HG02885 (cell line): ENCODE data around the gene RFWD3.
A peak's percentile ranks its signal among the peaks of the same experiment; 100 is the strongest.

Experiments used
- ATAC-seq: cut with Tn5 transposase; IDR thresholded peaks from one replicate; pipeline ENCODE4 v1.9.1; 2021; ENCODE audit warnings: mild to moderate bottlenecking; ENCODE audit not compliant: unreplicated experiment, poor library complexity

The RFWD3 gene

DNA sequence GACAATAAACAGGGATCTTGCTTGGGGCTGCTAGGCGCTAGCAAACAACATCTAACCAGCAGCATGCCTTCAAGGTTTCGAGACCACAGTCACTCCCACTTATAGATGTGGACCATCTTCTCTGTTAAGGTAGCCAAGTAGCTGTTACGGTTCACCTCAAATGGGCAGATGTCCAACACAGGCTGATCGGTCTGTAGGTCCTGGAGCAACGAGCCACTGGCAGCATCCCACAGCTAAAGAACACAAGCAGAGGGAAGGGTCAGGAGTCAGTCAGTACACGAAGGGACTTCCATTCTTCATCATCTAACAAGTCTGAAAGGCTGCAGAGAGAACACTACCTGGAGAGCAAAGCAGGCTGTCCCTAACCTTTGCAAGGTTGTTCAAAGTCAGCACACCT, 42.8 kb downstream of the RFWD3 start:
- ATAC-seq, result no peak

- ATAC-seq, result no peak
These were observed 43.4 kb downstream of the RFWD3 start for GRCh38 chr16:74623214-74623838.

DNA sequence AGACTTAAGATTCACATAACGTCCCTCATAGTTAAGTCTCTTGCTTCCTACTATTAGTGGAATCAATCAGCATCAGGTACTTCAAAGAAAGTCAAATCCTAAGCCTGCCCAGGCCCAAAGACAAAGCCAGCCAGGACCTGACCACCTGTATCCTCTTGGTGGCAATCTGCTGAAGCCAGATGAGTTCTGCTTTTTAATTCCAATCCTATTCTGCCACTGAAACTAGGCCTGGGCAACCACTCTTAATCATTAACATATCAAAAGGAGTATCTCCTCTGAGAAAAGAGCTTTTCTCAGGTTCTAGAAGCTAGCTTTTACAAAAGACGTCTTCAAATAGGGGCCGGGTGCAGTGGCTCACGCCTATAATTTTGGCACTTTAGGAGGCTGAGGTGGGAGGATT, 44.7 kb downstream of the RFWD3 start:
- no peak for ATAC-seq

GRCh38 chr16:74617206-74617788, 49.4 kb downstream of the RFWD3 start:
- ATAC-seq, result no peak

GRCh38 chr16:74611721-74612120, 55.0 kb downstream of the RFWD3 start:
- no peak for ATAC-seq

DNA sequence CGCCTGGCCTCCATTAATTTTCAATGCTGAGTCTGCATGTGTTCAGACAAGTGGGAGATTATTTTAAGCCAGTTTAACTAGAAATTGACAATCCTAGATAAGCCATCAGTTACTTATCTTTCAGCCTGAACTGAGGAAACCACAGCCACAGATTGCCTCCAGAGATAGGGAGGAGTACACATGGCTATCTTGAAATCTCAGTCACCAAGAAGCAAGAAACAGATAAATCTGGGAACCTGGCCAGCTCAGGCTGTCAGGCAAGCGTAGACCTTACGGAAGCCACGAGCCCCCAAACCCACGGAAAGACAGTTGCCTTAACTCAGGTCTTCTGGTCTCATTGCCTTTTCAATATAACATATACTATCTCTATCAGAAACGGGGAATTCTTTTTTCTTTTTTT, 57.7 kb downstream of the RFWD3 start:
- ATAC-seq, result no peak

- ATAC-seq, result no peak
These were observed 58.3 kb downstream of the RFWD3 start for GRCh38 chr16:74608381-74608780.

GRCh38 chr16:74607962-74608356, 58.7 kb downstream of the RFWD3 start:
- no peak for ATAC-seq

GRCh38 chr16:74607310-74607961, 59.2 kb downstream of the RFWD3 start:
- ATAC-seq, result peak; percentile 24

DNA sequence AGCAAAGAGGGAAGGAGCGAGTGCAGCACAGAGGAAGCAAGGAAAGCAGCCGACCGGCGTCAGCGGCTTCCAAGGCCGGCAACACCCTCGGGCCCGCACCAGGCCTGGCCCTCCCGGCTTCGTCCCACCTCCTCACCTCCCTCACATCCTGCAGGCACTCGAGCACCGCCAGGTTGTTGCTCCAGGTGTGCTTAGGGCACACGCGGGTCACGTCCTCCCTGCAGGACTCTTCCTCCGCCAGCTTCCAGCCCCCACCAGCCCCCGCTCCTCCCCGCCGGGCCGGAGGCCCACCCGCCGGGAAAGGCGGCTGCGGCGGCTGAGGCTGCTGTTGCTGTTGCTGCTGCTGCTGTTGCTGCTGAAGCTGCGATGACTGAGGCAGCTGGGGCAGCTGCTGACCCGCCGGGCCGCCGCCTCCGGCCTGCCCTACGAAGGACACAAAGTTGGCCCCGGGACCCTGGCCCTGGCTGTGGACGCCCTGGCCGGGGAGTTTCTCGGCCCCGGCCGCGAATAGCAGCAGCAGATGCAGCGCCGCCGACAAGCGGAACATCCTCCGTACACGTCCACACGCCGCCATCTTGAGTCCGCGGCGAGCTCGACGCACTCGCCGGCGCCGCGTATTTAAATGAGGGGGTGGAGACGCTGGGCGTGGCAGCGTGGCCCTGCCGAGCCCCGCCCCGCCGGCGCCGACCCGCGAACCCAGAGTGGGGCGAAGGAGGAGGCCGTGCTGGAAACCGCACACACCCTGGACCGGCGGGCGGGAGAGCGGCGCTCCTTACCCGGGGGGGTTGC, 60.0 kb downstream of the RFWD3 start, which contains the start of gene GLG1:
Gene GLG1, minus strand, starts transcription at position 594 of the 789 bp plus-strand sequence. Its CDS starts 20 bp downstream, at position 574.
- peak; percentile 97 for ATAC-seq

- ATAC-seq, result peak; percentile 3
These were observed 60.7 kb downstream of the RFWD3 start for GRCh38 chr16:74605746-74606520.

DNA sequence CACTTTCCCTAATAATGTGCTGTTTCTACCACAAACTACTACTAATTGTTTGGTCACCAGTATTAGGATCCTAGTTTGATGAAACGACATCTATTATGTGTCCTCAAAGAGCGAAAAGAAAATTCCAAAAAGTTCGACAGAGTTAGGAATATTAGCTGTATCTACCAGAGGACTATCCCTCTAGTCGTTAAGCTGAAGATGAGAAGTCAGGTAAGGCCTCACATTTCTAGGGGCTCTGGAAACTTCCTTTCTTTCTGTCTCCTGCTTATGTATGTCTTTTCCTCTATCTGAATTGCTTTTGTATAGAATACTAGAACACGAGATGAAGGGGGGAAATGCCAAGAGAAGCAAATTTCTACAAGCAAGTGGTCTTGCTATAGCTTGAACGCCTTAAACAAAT, 61.3 kb downstream of the RFWD3 start:
- no peak for ATAC-seq

- ATAC-seq, result no peak
These were observed 62.8 kb downstream of the RFWD3 start for GRCh38 chr16:74603848-74604247.

GRCh38 chr16:74601126-74601871, 65.4 kb downstream of the RFWD3 start:
- ATAC-seq, result peak; percentile 80

DNA sequence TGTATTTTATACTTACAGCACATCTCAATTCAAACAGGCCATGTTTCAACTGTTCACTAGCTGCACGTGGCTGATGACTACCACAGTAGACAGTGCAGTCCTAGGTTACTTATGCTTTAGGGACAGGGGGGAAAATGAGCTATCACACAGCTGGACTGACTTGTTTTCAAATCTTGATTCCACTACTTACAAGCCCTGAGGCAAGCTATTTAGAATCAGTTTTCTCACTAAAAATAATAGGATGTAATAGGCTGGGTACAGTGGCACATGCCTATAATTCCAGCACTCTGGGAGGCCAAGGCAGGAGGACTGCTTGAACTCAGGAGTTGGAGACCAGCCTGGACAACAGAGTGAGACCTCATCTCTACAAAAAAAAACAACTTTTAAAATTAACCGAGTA, 70.1 kb downstream of the RFWD3 start:
- no peak for ATAC-seq

DNA sequence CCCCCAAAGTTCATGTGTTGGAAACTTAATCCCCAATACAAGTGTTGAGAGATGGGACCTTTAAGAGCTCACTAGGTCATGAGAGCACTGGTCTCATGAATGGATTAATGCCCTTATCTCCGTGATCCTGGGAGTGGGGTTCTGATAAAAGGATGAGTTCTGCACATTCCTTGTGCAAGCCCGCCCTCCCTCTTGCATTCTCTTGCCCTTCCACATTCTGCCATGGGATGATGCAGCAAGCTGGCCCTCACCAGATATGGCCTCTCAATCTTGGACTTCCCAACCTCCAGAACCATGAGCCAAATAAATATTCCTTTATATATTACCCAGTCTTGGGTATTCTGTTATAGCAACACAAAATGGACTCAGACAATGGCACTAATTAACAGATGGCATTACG, 73.8 kb downstream of the RFWD3 start:
- ATAC-seq, result no peak

- ATAC-seq, result no peak
These were observed 74.6 kb downstream of the RFWD3 start for GRCh38 chr16:74591876-74592650.

GRCh38 chr16:74586948-74587347, 79.7 kb downstream of the RFWD3 start:
- ATAC-seq, result no peak
